GM23248 (cell line): ENCODE data around the gene PPOX. TPM values are rescaled to one million over a fixed set of nuclear protein-coding genes. Genes with fewer than 3 reads are reported as not detected.

Source experiments
- DNase-seq: peaks from one replicate; pipeline ENCODE4 v3.0.0-alpha.2; 2015
- H2AFZ ChIP-seq: fragments of 200-600 bp; sonication (generic); 2 replicates; pipeline ENCODE4 v1.6.1; 2016; ENCODE audit warnings: antibody characterized with exemption
- H3F3A ChIP-seq: fragments of 200-600 bp; sonication (generic); 2 replicates; pipeline ENCODE4 v1.6.1; 2016; ENCODE audit warnings: mild to moderate bottlenecking, antibody characterized with exemption, mixed run types; ENCODE audit not compliant: insufficient read depth
- H3K27ac ChIP-seq: fragments of 200-600 bp; sonication (generic); 2 replicates; pipeline ENCODE4 v1.5.1; 2016; ENCODE audit warnings: mild to moderate bottlenecking
- H3K27me3 ChIP-seq: fragments of 200-600 bp; sonication (generic); replicated peaks from 2 replicates; pipeline ENCODE4 v1.6.1; 2016; ENCODE audit warnings: mild to moderate bottlenecking; ENCODE audit not compliant: insufficient read depth
- H3K36me3 ChIP-seq: fragments of 200-600 bp; sonication (generic); 2 replicates; pipeline ENCODE4 v1.6.1; 2016; ENCODE audit warnings: low read depth, mild to moderate bottlenecking
- H3K4me1 ChIP-seq: fragments of 200-600 bp; sonication (generic); 2 replicates; pipeline ENCODE4 v1.6.1; 2016; ENCODE audit warnings: mild to moderate bottlenecking; ENCODE audit not compliant: insufficient read depth
- H3K4me2 ChIP-seq: fragments of 200-600 bp; sonication (generic); one replicate; pipeline ENCODE4 v1.6.1; 2016; ENCODE audit warnings: mild to moderate bottlenecking; ENCODE audit not compliant: unreplicated experiment
- H3K4me3 ChIP-seq: fragments of 200-600 bp; sonication (generic); 2 replicates; pipeline ENCODE4 v1.5.1; 2016; ENCODE audit warnings: mild to moderate bottlenecking
- H3K79me2 ChIP-seq: fragments of 200-600 bp; sonication (generic); 2 replicates; pipeline ENCODE4 v1.6.1; 2016; ENCODE audit warnings: mild to moderate bottlenecking; ENCODE audit not compliant: insufficient read depth
- H3K9ac ChIP-seq: fragments of 200-600 bp; sonication (generic); 2 replicates; pipeline ENCODE4 v1.6.1; 2016; ENCODE audit warnings: mild to moderate bottlenecking
- H3K9me2 ChIP-seq: fragments of 200-600 bp; sonication (generic); 2 replicates; pipeline ENCODE4 v1.6.1; 2016; ENCODE audit warnings: mixed run types, mild to moderate bottlenecking, moderate library complexity; ENCODE audit not compliant: insufficient read depth
- H3K9me3 ChIP-seq: fragments of 200-600 bp; sonication (generic); one replicate; pipeline ENCODE4 v1.6.1; 2017; ENCODE audit warnings: low read depth
- H4K20me1 ChIP-seq: fragments of 200-600 bp; sonication (generic); 2 replicates; pipeline ENCODE4 v1.6.0; 2016; ENCODE audit not compliant: insufficient read depth
- EZH2 ChIP-seq: fragments of 200-600 bp; sonication (generic); IDR thresholded peaks from 2 replicates; pipeline ENCODE4 v1.6.1; 2018; ENCODE audit warnings: antibody characterized with exemption, mild to moderate bottlenecking; ENCODE audit not compliant: insufficient read depth, poor library complexity, severe bottlenecking
- EZH2phosphoT487 ChIP-seq: fragments of 200-600 bp; sonication (generic); IDR thresholded peaks from 2 replicates; pipeline ENCODE4 v1.6.1; 2018; ENCODE audit warnings: antibody characterized with exemption, moderate library complexity, mild to moderate bottlenecking, low read depth; ENCODE audit not compliant: insufficient read depth
- WGBS, 2 experiments: methylation state at CpG; one replicate each; pipeline ENCODE4 v1.1.6; 2015 to 2017; ENCODE audit warnings: low lambda C conversion rate in 2 of 2, low coverage in 1 of 2; ENCODE audit errors: missing lambda C conversion rate in 2 of 2; 5-methylcytosine and 5-hydroxymethylcytosine counted together
- in situ Hi-C: fragments of 300-500 bp; cut with MboI; formaldehyde crosslinking; loops from 2 replicates; pipeline ENCODE4 v1.15.0; 2020
- polyA plus RNA-seq: library from polyadenylated mRNA; unstranded; fragments of >200 nt; fragmentation: Nextera tagmentation; extraction: Ambion mirVana; gene quantifications from 2 replicates; pipeline ENCODE4 v1.2.1, GENCODE V29; 2016
- total RNA-seq: library from RNA; depleted of rRNA; stranded (reverse); fragments of >200 nt; shearing (Covaris generic); gene quantifications from 2 replicates; pipeline ENCODE4 v1.2.3, GENCODE V29; 2014

The PPOX gene
- total and polyA plus RNA-seq, 2 experiments from 2014 or later, result 18.8 to 21.5 TPM

- Histone ChIP-seq H3K9me2 (no peaks in the 10 kb centered on the region), H4K20me1 (no peaks in the 10 kb centered on the region), H3K27me3 (no peaks in the 10 kb centered on the region), H3F3A (peaks cover 40% of the 10 kb centered on the region), H3K27ac (no peak overlapping the region), H3K79me2 (0 out of 2 replicates have a peak, but pooled peaks cover 9% of the 10 kb centered on the region), H3K9ac (no peak overlapping the region), H3K4me3 (no peak overlapping the region), H3K4me1 (peaks cover 28% of the 10 kb centered on the region), H2AFZ (no peak overlapping the region), H3K4me2 (no peak overlapping the region), H3K9me3 (no peaks in the 10 kb centered on the region), H3K36me3 (peaks cover 23% of the 10 kb centered on the region)
- no peak for TF ChIP-seq EZH2phosphoT487
- TF ChIP-seq EZH2, result no peak
- in situ Hi-C loops, result no loop called here
- no peak for DNase-seq
- WGBS, 2 experiments, result 92 to 94% methylated on average over 9 of the region's 9 CpGs
Measured at GRCh38 chr1:161168906-161169305, 2.7 kb downstream of the PPOX start.

DNA sequence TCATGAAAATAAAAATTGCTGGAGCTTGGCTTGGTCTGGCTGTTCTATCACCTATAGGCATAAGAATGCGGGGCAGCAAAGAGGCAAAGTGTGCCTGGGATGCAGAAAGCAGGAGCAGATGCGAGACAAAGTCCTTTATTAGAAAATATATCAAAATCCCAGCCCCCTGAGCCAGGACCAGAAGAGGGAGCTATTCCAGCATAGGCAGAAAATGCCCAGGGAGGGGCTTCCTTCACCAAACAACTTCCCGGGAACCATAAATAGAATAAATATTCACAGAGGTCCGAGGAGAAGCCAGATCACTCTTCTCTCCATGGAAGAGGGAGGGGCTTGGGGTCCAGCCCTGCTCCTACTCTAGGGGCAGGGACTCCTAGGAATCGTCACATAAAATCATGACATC, 5.0 kb downstream of the PPOX start:
- H2AFZ ChIP-seq, result no peak overlapping the region
- DNase-seq, result peak; percentile 36
- no peak overlapping the region for H3K27ac ChIP-seq
- H3K9ac ChIP-seq, result no peak overlapping the region
- 60 to 61% methylated on average over 5 of the region's 5 CpGs for WGBS, 2 experiments
- peaks cover 23% of the 10 kb centered on the region for H3K36me3 ChIP-seq
- H3K27me3 ChIP-seq, result no peaks in the 10 kb centered on the region
- H3K9me3 ChIP-seq, result no peaks in the 10 kb centered on the region
- H4K20me1 ChIP-seq, result no peaks in the 10 kb centered on the region
- peaks cover 15% of the 10 kb centered on the region for H3K79me2 ChIP-seq
- H3K4me2 ChIP-seq, result no peak overlapping the region
- TF ChIP-seq EZH2 (no peak), EZH2phosphoT487 (no peak)
- no peaks in the 10 kb centered on the region for H3K9me2 ChIP-seq
- H3K4me1 ChIP-seq, result peaks cover 23% of the 10 kb centered on the region
- peaks cover 23% of the 10 kb centered on the region for H3F3A ChIP-seq
- in situ Hi-C loops, result no loop called here
- no peak overlapping the region for H3K4me3 ChIP-seq

GRCh38 chr1:161171696-161172095, 5.5 kb downstream of the PPOX start:
- TF ChIP-seq EZH2 (no peak), EZH2phosphoT487 (no peak)
- H3K9me3 ChIP-seq, result no peaks in the 10 kb centered on the region
- no peaks in the 10 kb centered on the region for H4K20me1 ChIP-seq
- peaks cover 25% of the 10 kb centered on the region for H3F3A ChIP-seq
- peaks cover 23% of the 10 kb centered on the region for H3K4me1 ChIP-seq
- peak overlapping the region; percentile 78; the same call in 1 of the 2 replicates for H3K9ac ChIP-seq
- peak overlapping the region; percentile 93 for H3K27ac ChIP-seq
- in situ Hi-C loops, result no loop called here
- no peaks in the 10 kb centered on the region for H3K27me3 ChIP-seq
- peaks cover 20% of the 10 kb centered on the region for H3K79me2 ChIP-seq
- peaks cover 23% of the 10 kb centered on the region for H3K36me3 ChIP-seq
- H3K4me3 ChIP-seq, result no peak overlapping the region
- no peak overlapping the region for H3K4me2 ChIP-seq
- H3K9me2 ChIP-seq, result no peaks in the 10 kb centered on the region
- DNase-seq, result no peak
- H2AFZ ChIP-seq, result no peak overlapping the region
- WGBS, 2 experiments, result 67 to 69% methylated on average over 11 to 12 of the region's 12 CpGs

- DNase-seq, result no peak
- Histone ChIP-seq H3K9ac (peak overlapping the region; percentile 78), H3K79me2 (peaks cover 26% of the 10 kb centered on the region), H3K4me1 (peaks cover 23% of the 10 kb centered on the region), H3K9me3 (no peaks in the 10 kb centered on the region), H3K27me3 (no peaks in the 10 kb centered on the region), H3K4me2 (peak overlapping the region; percentile 73), H3K9me2 (no peaks in the 10 kb centered on the region), H3F3A (peaks cover 25% of the 10 kb centered on the region), H4K20me1 (no peaks in the 10 kb centered on the region), H3K36me3 (peaks cover 23% of the 10 kb centered on the region), H2AFZ (no peak overlapping the region), H3K4me3 (peak overlapping the region; percentile 16; the same call in 1 of the 2 replicates), H3K27ac (peak overlapping the region; percentile 93)
- no peak for TF ChIP-seq EZH2phosphoT487
- TF ChIP-seq EZH2, result no peak
- in situ Hi-C loops, result no loop called here
- WGBS, 2 experiments, result 100% methylated on average over 1 of the region's 1 CpG
Measured at GRCh38 chr1:161172349-161172748, 6.1 kb downstream of the PPOX start.
